Measurements from ENCODE around the gene CHRDL2. TPM values are rescaled to one million over a fixed set of nuclear protein-coding genes. Genes with fewer than 3 reads are reported as not detected.

CHRDL2 gene
- total and polyA plus RNA-seq, 2 experiments from 2014 or later, result 0.83 to 4.7 TPM

- H4K20me1 ChIP-seq (ENCODE audit: insufficient read depth, poor library complexity, severe bottlenecking), result no peaks in the 10 kb centered on the region
- no peak overlapping the region for H3K27ac ChIP-seq
- H3K4me1 ChIP-seq (ENCODE audit: insufficient read depth), result no peaks in the 10 kb centered on the region
- H3K79me2 ChIP-seq, result no peaks in the 10 kb centered on the region
- WGBS (ENCODE audit: low lambda C conversion rate, missing lambda C conversion rate), result 73% methylated on average over 54 of the region's 59 CpGs
- no peaks in the 10 kb centered on the region for H3K27me3 ChIP-seq
- DNase-seq (ENCODE audit: low spot score), result peak; percentile 39
- H3K4me2 ChIP-seq, result peak overlapping the region; percentile 73
- H3K36me3 ChIP-seq (replicated peaks; ENCODE audit: insufficient read depth, low read depth), result no peaks in the 10 kb centered on the region
- H3K9me2 ChIP-seq (replicated peaks; ENCODE audit: insufficient read depth), result no peaks in the 10 kb centered on the region
- no peak overlapping the region for H3K4me3 ChIP-seq
- H2AFZ ChIP-seq, result peak overlapping the region; percentile 20
- TF ChIP-seq, protein P1, sequence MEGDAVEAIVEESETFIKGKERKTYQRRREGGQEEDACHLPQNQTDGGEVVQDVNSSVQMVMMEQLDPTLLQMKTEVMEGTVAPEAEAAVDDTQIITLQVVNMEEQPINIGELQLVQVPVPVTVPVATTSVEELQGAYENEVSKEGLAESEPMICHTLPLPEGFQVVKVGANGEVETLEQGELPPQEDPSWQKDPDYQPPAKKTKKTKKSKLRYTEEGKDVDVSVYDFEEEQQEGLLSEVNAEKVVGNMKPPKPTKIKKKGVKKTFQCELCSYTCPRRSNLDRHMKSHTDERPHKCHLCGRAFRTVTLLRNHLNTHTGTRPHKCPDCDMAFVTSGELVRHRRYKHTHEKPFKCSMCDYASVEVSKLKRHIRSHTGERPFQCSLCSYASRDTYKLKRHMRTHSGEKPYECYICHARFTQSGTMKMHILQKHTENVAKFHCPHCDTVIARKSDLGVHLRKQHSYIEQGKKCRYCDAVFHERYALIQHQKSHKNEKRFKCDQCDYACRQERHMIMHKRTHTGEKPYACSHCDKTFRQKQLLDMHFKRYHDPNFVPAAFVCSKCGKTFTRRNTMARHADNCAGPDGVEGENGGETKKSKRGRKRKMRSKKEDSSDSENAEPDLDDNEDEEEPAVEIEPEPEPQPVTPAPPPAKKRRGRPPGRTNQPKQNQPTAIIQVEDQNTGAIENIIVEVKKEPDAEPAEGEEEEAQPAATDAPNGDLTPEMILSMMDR (IDR thresholded peaks at IDR 0.05; ENCODE audit: poor library complexity), result peak; percentile 41
- TF ChIP-seq EZH2 (IDR thresholded peaks at IDR 0.05; ENCODE audit: borderline replicate concordance), result no peak
- H3K9me3 ChIP-seq (ENCODE audit: low read depth), result no peaks in the 10 kb centered on the region
These were observed 47.9 kb downstream of the CHRDL2 start for GRCh38 chr11:74683279-74683871.

GRCh38 chr11:74682731-74683278 lies 48.4 kb downstream of the CHRDL2 start:
- no peak overlapping the region for H3K27ac ChIP-seq
- no peaks in the 10 kb centered on the region for H3K79me2 ChIP-seq
- H3K4me1 ChIP-seq (ENCODE audit: insufficient read depth), result no peaks in the 10 kb centered on the region
- TF ChIP-seq EZH2 (IDR thresholded peaks at IDR 0.05; ENCODE audit: borderline replicate concordance), result no peak
- no peaks in the 10 kb centered on the region for H3K9me2 ChIP-seq (replicated peaks; ENCODE audit: insufficient read depth)
- H3K4me3 ChIP-seq, result no peak overlapping the region
- no peaks in the 10 kb centered on the region for H3K27me3 ChIP-seq
- no peak overlapping the region for H2AFZ ChIP-seq
- no peaks in the 10 kb centered on the region for H3K9me3 ChIP-seq (ENCODE audit: low read depth)
- DNase-seq (ENCODE audit: low spot score), result no peak
- H3K4me2 ChIP-seq, result peak overlapping the region; percentile 73
- no peaks in the 10 kb centered on the region for H3K36me3 ChIP-seq (replicated peaks; ENCODE audit: insufficient read depth, low read depth)
- WGBS (ENCODE audit: low lambda C conversion rate, missing lambda C conversion rate), result 91% methylated on average over 14 of the region's 14 CpGs
- H4K20me1 ChIP-seq (ENCODE audit: insufficient read depth, poor library complexity, severe bottlenecking), result no peaks in the 10 kb centered on the region

- 86% methylated on average over 12 of the region's 12 CpGs for WGBS (ENCODE audit: low lambda C conversion rate, missing lambda C conversion rate)
- H3K4me2 ChIP-seq, result no peak overlapping the region
These were observed 49.3 kb downstream of the CHRDL2 start for GRCh38 chr11:74681686-74682651.

More at GRCh38 chr11:74681686-74682651, 49.3 kb downstream of the CHRDL2 start:
- no peak for DNase-seq (ENCODE audit: low spot score)
- H3K9me2 ChIP-seq (replicated peaks; ENCODE audit: insufficient read depth), result no peaks in the 10 kb centered on the region
- no peaks in the 10 kb centered on the region for H3K36me3 ChIP-seq (replicated peaks; ENCODE audit: insufficient read depth, low read depth)
- H3K27ac ChIP-seq, result no peak overlapping the region
- H3K9me3 ChIP-seq (ENCODE audit: low read depth), result no peaks in the 10 kb centered on the region
- no peaks in the 10 kb centered on the region for H3K27me3 ChIP-seq
- no peak overlapping the region for H3K4me3 ChIP-seq
- no peak overlapping the region for H2AFZ ChIP-seq
- H3K4me1 ChIP-seq (ENCODE audit: insufficient read depth), result no peaks in the 10 kb centered on the region
- no peaks in the 10 kb centered on the region for H4K20me1 ChIP-seq (ENCODE audit: insufficient read depth, poor library complexity, severe bottlenecking)
- no peaks in the 10 kb centered on the region for H3K79me2 ChIP-seq
- TF ChIP-seq EZH2 (IDR thresholded peaks at IDR 0.05; ENCODE audit: borderline replicate concordance), result no peak
- TF ChIP-seq, protein P1 (IDR thresholded peaks at IDR 0.05; ENCODE audit: poor library complexity), result no peak

Data from hepatocyte (in vitro differentiated cells).